ENCODE measurements around the gene AP1M1. TPM values are rescaled to one million over a fixed set of nuclear protein-coding genes. Genes with fewer than 3 reads are reported as not detected.

Gene AP1M1
- total RNA-seq, 4 donors from 2014 or later: 62.0 to 140 (median 105) TPM

DNA sequence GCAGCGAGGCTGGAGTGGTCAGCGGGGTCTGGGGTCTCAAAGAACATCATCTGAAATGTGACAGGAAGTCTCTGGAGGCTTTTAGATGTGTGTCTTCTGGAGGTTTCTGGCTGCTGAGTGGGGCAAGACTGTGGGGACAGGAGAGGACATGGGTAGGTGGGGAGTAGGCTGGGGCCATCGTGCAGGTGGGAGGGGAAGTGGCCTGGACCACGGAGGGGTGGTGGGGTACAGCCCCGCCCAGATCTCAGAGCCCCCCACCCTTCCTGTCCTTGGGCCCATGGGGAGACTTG is 6.2 kb downstream of the AP1M1 start:
- no peak for ATAC-seq
- 83 to 100% methylated on average over 1 to 2 of the region's 5 CpGs for WGBS, 2 donors (ENCODE audit: low coverage in 1 of 2)
- H3K36me3 ChIP-seq: peaks cover 0 to 86% of the 10 kb centered on the region in 2 donors

DNA sequence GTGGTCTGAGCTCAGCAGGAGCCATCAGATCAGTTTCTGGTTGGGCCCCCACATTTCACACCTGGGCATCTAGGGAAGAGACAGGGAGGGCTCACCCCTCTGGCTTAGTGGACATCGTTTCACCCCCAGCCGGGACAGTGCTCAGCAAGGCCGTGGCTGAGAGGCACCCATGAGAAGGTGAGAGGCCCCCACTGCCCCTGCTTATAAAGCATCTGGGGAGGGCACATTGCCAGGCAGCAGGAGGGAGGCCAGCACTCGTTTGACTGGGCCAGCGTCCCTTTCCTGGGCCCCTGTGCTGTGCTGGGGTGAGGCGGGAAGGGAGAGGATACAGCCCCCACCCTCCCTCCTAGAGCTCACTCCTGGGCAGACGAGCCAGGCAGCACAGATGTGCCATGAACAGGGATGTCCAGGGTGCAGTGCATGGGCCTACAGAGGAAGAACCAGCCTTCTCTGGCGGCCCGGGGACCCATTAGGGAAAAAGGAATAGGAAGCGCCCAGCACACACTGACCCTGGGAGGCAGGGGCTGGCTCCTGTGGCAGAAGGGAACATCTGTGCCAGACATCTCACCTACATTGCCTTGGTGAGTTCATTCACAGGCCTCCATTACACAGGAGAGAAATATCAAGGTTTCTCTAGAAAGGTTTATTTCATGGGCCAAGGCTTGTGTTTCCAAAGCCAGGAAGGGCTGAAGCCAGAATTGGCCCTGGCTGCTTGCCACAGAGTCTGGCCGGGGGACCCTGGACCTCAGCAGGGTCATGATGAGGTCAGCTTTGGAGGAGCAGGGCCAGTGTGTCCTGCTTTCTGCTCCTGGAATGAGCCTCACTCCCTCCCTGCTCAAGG is 7.7 kb downstream of the AP1M1 start:
- Histone ChIP-seq H3K4me3 (no peak overlapping the region), H3K36me3 (peaks cover 0 to 98% of the 10 kb centered on the region in 2 donors), H3K27ac (peak overlapping the region in 2 of 4 donors; percentile 5 to 10), H3K4me1 (peaks cover 0 to 21% (median 0%) of the 10 kb centered on the region in 3 donors), H3K27me3 (no peaks in the 10 kb centered on the region), H3K9me3 (no peaks in the 10 kb centered on the region)
- ATAC-seq: no peak
- TF ChIP-seq EP300 (IDR thresholded peaks at IDR 0.05) (no peak), POLR2AphosphoS5 (IDR thresholded peaks at IDR 0.05) (no peak), POLR2A (IDR thresholded peaks at IDR 0.05) (no peak)
- TF ChIP-seq, protein P1, sequence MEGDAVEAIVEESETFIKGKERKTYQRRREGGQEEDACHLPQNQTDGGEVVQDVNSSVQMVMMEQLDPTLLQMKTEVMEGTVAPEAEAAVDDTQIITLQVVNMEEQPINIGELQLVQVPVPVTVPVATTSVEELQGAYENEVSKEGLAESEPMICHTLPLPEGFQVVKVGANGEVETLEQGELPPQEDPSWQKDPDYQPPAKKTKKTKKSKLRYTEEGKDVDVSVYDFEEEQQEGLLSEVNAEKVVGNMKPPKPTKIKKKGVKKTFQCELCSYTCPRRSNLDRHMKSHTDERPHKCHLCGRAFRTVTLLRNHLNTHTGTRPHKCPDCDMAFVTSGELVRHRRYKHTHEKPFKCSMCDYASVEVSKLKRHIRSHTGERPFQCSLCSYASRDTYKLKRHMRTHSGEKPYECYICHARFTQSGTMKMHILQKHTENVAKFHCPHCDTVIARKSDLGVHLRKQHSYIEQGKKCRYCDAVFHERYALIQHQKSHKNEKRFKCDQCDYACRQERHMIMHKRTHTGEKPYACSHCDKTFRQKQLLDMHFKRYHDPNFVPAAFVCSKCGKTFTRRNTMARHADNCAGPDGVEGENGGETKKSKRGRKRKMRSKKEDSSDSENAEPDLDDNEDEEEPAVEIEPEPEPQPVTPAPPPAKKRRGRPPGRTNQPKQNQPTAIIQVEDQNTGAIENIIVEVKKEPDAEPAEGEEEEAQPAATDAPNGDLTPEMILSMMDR (IDR thresholded peaks at IDR 0.05): no peak
- WGBS, 2 donors (ENCODE audit: low coverage in 1 of 2): 40% methylated on average over 1 of the region's 11 CpGs; no CpG with 5 or more reads in 1 of the 2 donors

More for the DNA sequence above, 6.2 kb downstream of the AP1M1 start:
- no peaks in the 10 kb centered on the region for H3K27me3 ChIP-seq
- TF ChIP-seq, protein P1 (IDR thresholded peaks at IDR 0.05): no peak
- TF ChIP-seq POLR2AphosphoS5 (IDR thresholded peaks at IDR 0.05) (no peak), EP300 (IDR thresholded peaks at IDR 0.05) (no peak), POLR2A (IDR thresholded peaks at IDR 0.05) (no peak)
- H3K4me3 ChIP-seq: no peak overlapping the region
- no peaks in the 10 kb centered on the region for H3K9me3 ChIP-seq
- no peak overlapping the region for H3K27ac ChIP-seq
- peaks cover 0 to 36% (median 9%) of the 10 kb centered on the region in 3 donors for H3K4me1 ChIP-seq

DNA sequence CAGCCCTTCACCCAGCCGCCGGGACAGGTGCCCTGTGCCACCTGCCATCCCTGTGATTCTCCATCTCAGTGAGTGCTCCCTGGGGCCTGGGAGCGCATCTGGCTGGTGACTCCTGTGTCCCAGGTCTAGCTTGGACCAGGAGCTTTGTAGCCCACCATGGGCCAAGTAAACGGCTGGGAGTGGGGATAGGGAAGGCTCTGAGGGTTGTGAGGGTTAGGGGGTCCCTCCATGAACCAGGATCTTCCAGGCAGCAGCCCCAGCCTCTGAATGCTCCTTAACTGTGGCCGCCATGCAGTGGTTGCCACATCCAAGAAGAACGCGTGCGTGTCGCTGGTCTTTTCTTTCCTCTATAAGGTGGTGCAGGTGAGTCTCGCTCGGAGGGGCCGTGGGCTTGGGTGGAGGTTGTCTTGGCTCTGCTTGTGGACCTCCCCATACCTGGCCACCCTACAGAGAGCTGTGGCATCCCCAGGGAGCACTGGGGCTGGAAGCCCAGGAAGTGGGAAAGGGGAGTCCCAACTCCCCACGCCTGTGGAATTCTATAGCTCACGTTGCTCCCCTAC is 8.4 kb downstream of the AP1M1 start:
- Histone ChIP-seq H3K36me3 (peaks cover 0 to 98% of the 10 kb centered on the region in 2 donors), H3K27ac (no peak overlapping the region), H3K9me3 (no peaks in the 10 kb centered on the region), H3K27me3 (no peaks in the 10 kb centered on the region), H3K4me1 (peaks cover 0 to 16% (median 0%) of the 10 kb centered on the region in 3 donors), H3K4me3 (no peak overlapping the region)
- 100% methylated on average over 1 of the region's 14 CpGs; no CpG with 5 or more reads in 1 of the 2 donors for WGBS, 2 donors (ENCODE audit: low coverage in 1 of 2)
- ATAC-seq: no peak
- TF ChIP-seq POLR2AphosphoS5 (IDR thresholded peaks at IDR 0.05) (no peak), POLR2A (IDR thresholded peaks at IDR 0.05) (no peak), EP300 (IDR thresholded peaks at IDR 0.05) (no peak)
- TF ChIP-seq, protein P1 (IDR thresholded peaks at IDR 0.05): no peak

GRCh38 chr19:16206637-16207036 is 8.9 kb downstream of the AP1M1 start:
- no peaks in the 10 kb centered on the region for H3K9me3 ChIP-seq
- H3K36me3 ChIP-seq: peaks cover 0 to 100% of the 10 kb centered on the region in 2 donors
- no peak overlapping the region for H3K27ac ChIP-seq
- H3K27me3 ChIP-seq: no peaks in the 10 kb centered on the region
- no peak for ATAC-seq
- peaks cover 0 to 16% (median 0%) of the 10 kb centered on the region in 3 donors for H3K4me1 ChIP-seq
- H3K4me3 ChIP-seq: no peak overlapping the region
- 93 to 100% methylated on average over 6 of the region's 7 CpGs for WGBS, 2 donors (ENCODE audit: low coverage in 1 of 2)
- TF ChIP-seq POLR2AphosphoS5 (IDR thresholded peaks at IDR 0.05) (no peak), POLR2A (IDR thresholded peaks at IDR 0.05) (no peak)
- TF ChIP-seq, protein P1 (IDR thresholded peaks at IDR 0.05): no peak
